T-helper 17 cell (primary cell): ENCODE data around the gene GCH1. TPM values are rescaled to one million over a fixed set of nuclear protein-coding genes. Genes with fewer than 3 reads are reported as not detected.
"Not testable (repeated sequence)": the region's sequence is repeated elsewhere in the genome, so short reads cannot be mapped to it uniquely, and the experiment has no call there.

Experiments
- ATAC-seq: fragments of 150-1000 bp; cut with Tn5 transposase; 2 replicates; pipeline ENCODE4 v1.10.0; 2021; ENCODE audit warnings: mild to moderate bottlenecking, moderate library complexity
- DNase-seq, 3 donors: peaks; one replicate each; pipeline versions ENCODE4 v3.0.0 to v3.0.0-alpha.2; 2020 to 2021
- H3K9me3 ChIP-seq: one replicate; pipeline ENCODE4 v1.7.0; 2013; ENCODE audit warnings: low read length, mild to moderate bottlenecking; ENCODE audit not compliant: control insufficient read depth, poor library complexity, severe bottlenecking
- H3K27ac Mint-ChIP-seq: one replicate; pipeline ENCODE4 v1.8.0; 2022; ENCODE audit warnings: mild to moderate bottlenecking, moderate library complexity, mixed read lengths
- H3K27me3 Mint-ChIP-seq: one replicate; pipeline ENCODE4 v1.8.0; 2022; ENCODE audit warnings: mixed read lengths
- H3K36me3 Mint-ChIP-seq: one replicate; pipeline ENCODE4 v1.8.0; 2022; ENCODE audit warnings: low read depth, mixed read lengths
- H3K4me1 Mint-ChIP-seq: one replicate; pipeline ENCODE4 v1.8.0; 2022; ENCODE audit warnings: mild to moderate bottlenecking, mixed read lengths
- H3K4me3 Mint-ChIP-seq: one replicate; pipeline ENCODE4 v1.8.0; 2022; ENCODE audit warnings: mild to moderate bottlenecking, moderate library complexity, mixed read lengths
- total RNA-seq, 4 donors: library from RNA in 2 of 4; stranded (reverse) in 2 of 4; gene quantifications; one replicate each; pipeline ENCODE4 v1.2.3 and lab custom pipeline; 2022 to 2026

Gene GCH1
- total RNA-seq, 2 donors from 2014 or later: 42.5 to 46.0 TPM

- DNase-seq (no peak), ATAC-seq (no peak)
- H3K27ac Mint-ChIP-seq: no peak overlapping the region
- H3K9me3 ChIP-seq: no peaks in the 10 kb centered on the region
- peaks cover 2% of the 10 kb centered on the region for H3K36me3 Mint-ChIP-seq
- H3K27me3 Mint-ChIP-seq: peaks cover 5% of the 10 kb centered on the region
- peaks cover 5% of the 10 kb centered on the region for H3K4me1 Mint-ChIP-seq
- H3K4me3 Mint-ChIP-seq: no peak overlapping the region
Measured at GRCh38 chr14:54927551-54927950, 24.9 kb upstream of the GCH1 start.

DNA sequence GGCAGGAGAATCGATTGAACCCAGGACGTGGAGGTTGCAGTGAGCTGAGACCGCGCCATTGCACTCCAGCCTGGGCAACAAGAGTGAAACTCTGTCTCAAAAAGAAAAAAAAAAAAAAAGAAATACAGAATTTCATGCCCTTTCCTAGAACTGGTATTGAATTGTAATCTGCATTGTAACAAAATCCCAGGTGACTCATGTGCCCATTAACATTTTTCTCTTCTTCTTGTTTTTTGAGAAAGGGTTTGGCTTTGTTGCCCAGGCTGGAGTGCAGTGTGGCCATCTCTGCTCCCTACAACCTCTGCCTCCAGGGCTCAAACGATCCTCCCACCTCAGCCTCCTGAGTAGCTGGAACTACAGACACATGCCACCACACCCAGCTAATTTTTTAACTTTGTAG lies 23.9 kb upstream of the GCH1 start:
- not testable (repeated sequence) for H3K27ac Mint-ChIP-seq, DNase-seq, H3K27me3 Mint-ChIP-seq, H3K4me1 Mint-ChIP-seq, H3K36me3 Mint-ChIP-seq, H3K9me3 ChIP-seq, ATAC-seq, H3K4me3 Mint-ChIP-seq

DNA sequence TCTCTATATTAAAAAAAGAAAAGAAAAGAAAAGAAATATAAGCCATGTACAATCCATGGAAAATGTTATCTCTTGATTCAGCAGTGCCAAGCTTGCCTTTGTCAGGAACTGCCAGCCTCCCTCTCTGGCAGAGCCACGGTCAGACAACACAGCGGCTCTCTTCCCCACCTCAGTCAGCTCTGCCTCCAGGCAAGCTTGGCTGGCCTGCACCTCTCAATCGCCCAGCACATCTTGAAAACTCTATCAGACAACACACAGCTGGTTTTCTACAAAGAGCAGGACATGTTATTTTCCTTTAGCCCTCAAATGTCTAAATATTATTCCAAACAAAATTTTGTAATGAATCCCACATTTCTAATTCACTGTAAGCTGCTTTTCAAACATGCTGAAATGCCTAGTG lies 20.0 kb upstream of the GCH1 start:
- DNase-seq: no peak
- Mint-ChIP-seq H3K27me3 (peaks cover 9% of the 10 kb centered on the region), H3K36me3 (peaks cover 2% of the 10 kb centered on the region), H3K27ac (no peak overlapping the region), H3K4me3 (no peak overlapping the region), H3K4me1 (peaks cover 6% of the 10 kb centered on the region)
- H3K9me3 ChIP-seq: no peaks in the 10 kb centered on the region
- ATAC-seq: no peak

- DNase-seq (no peak), ATAC-seq (no peak)
- Mint-ChIP-seq H3K27ac (no peak overlapping the region), H3K4me3 (no peak overlapping the region), H3K4me1 (peaks cover 3% of the 10 kb centered on the region), H3K27me3 (peaks cover 5% of the 10 kb centered on the region), H3K36me3 (peaks cover 2% of the 10 kb centered on the region)
- no peaks in the 10 kb centered on the region for H3K9me3 ChIP-seq
Measured at GRCh38 chr14:54920052-54920451, 17.4 kb upstream of the GCH1 start.

DNA sequence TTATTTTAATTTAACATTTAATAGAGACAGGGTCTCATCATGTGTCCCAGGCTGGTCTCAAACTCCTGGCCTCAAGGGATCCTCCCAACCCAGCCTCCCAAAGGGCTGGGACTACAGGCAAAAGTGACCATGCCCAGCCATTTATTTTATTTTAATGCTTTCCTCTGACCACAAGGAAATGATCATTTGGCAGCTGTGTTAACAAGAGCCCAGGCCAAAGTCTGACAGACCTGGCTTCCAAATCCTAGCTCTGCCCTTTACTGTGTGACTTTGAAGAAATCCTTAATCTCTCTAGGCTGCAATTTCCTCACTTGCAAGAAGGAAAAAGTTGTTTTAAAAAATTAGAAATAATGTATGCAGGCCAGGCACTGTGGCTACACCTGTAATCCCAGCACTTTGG lies 16.7 kb upstream of the GCH1 start:
- Mint-ChIP-seq H3K4me3 (no peak overlapping the region), H3K36me3 (no peaks in the 10 kb centered on the region), H3K27ac (no peak overlapping the region), H3K27me3 (peaks cover 5% of the 10 kb centered on the region), H3K4me1 (peaks cover 3% of the 10 kb centered on the region)
- ATAC-seq (no peak), DNase-seq (no peak)
- H3K9me3 ChIP-seq: no peaks in the 10 kb centered on the region

DNA sequence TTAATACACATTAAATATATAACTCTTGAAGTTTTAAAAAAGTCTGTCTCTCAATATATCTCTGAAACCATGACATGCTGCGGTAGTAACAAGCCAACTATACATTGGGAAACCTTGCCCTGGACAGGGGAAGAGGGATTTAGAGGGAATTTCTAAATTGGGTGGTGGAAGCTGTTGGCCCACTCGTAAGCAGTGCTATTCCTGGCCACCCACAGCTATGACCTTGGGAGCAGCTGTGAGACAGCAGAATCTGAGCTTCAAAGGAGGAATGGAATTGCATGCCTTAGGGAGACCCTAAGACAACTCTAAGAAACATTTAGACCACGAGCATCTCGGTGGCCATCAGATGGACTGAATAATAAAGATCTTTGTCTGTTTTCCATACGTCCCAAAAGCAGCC lies 15.8 kb upstream of the GCH1 start:
- peaks cover 3% of the 10 kb centered on the region for H3K4me1 Mint-ChIP-seq
- no peaks in the 10 kb centered on the region for H3K36me3 Mint-ChIP-seq
- H3K27ac Mint-ChIP-seq: no peak overlapping the region
- DNase-seq: no peak
- no peak overlapping the region for H3K4me3 Mint-ChIP-seq
- no peaks in the 10 kb centered on the region for H3K9me3 ChIP-seq
- ATAC-seq: no peak
- H3K27me3 Mint-ChIP-seq: peaks cover 5% of the 10 kb centered on the region

GRCh38 chr14:54916101-54916500 lies 13.5 kb upstream of the GCH1 start:
- Mint-ChIP-seq H3K27ac (no peak overlapping the region), H3K4me1 (no peaks in the 10 kb centered on the region), H3K36me3 (no peaks in the 10 kb centered on the region), H3K4me3 (no peak overlapping the region), H3K27me3 (peaks cover 5% of the 10 kb centered on the region)
- DNase-seq (no peak), ATAC-seq (no peak)
- H3K9me3 ChIP-seq: no peaks in the 10 kb centered on the region

DNA sequence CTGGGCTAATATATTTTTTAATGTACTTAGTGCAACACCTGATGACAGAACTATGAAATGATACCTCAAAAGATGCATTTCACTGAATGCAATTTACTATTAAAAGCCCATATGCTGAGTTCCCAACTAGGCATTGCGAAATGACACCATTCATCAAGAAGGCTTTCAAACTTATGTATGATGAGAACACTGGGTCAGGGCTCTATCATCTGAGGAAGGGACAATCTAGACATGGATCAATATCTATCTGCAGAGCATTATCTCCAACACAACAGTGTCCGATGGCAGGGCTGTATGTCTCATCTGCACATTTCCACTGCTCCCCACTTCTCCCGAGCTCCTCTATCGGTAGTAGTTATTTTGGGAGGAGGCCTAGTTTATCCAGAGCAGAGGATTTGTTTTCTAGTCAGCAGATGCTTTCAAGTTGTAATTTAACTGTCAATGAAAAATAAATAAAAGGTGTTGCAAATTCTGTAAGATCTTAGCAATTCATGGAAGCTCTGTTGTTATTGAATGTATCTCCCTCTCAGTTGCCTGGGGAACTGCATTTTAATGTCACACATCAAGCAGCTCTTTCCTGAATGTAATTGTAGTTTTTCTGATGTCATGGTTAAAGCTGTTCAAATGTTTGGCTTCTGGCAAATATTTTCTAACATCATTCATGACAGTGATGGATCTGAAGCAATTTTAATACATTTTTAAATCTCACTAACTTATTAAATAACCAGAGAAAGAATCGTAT lies 7.4 kb upstream of the GCH1 start:
- Mint-ChIP-seq H3K36me3 (no peaks in the 10 kb centered on the region), H3K4me3 (no peak overlapping the region), H3K27ac (no peak overlapping the region), H3K4me1 (peaks cover 6% of the 10 kb centered on the region), H3K27me3 (no peaks in the 10 kb centered on the region)
- DNase-seq: no peak
- ATAC-seq: no peak
- no peaks in the 10 kb centered on the region for H3K9me3 ChIP-seq

DNA sequence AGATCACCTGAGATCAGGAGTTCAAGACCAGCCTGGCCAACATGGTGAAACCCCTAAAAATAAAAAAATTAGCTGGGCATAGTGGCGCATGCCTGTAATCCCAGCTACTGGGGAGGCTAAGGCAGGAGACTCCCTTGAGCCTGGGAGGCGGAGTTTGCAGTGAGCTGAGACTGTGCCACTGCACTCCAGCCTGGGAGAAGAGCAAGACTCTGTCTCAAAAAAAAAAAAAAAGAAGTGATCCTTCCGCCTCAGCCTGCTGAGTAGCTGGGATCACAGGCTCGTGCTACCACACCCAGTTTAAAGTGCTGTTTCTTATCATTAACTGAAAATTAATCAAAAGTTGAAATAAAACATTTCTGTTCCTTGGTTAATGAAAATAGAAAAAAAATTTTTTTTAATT lies 6.3 kb upstream of the GCH1 start:
- not testable (repeated sequence) for H3K4me1 Mint-ChIP-seq, H3K9me3 ChIP-seq, H3K4me3 Mint-ChIP-seq, DNase-seq, H3K36me3 Mint-ChIP-seq, H3K27me3 Mint-ChIP-seq, ATAC-seq, H3K27ac Mint-ChIP-seq

GRCh38 chr14:54908190-54908589 lies 5.6 kb upstream of the GCH1 start:
- Mint-ChIP-seq H3K4me3 (peak overlapping the region; percentile 80), H3K4me1 (peaks cover 7% of the 10 kb centered on the region), H3K27ac (peak overlapping the region; percentile 88), H3K27me3 (no peaks in the 10 kb centered on the region), H3K36me3 (no peaks in the 10 kb centered on the region)
- H3K9me3 ChIP-seq: no peaks in the 10 kb centered on the region
- ATAC-seq (peak; percentile 54), DNase-seq (no peak)

GRCh38 chr14:54906075-54906474 lies 3.4 kb upstream of the GCH1 start:
- Mint-ChIP-seq H3K36me3 (no peaks in the 10 kb centered on the region), H3K27me3 (no peaks in the 10 kb centered on the region), H3K4me3 (no peak overlapping the region), H3K4me1 (peaks cover 10% of the 10 kb centered on the region), H3K27ac (no peak overlapping the region)
- no peaks in the 10 kb centered on the region for H3K9me3 ChIP-seq
- DNase-seq (no peak), ATAC-seq (no peak)

GRCh38 chr14:54902143-54902520 lies 494 bp downstream of the GCH1 start:
- Mint-ChIP-seq H3K27ac (peak overlapping the region; percentile 81), H3K4me3 (peak overlapping the region; percentile 91), H3K27me3 (no peaks in the 10 kb centered on the region), H3K4me1 (peaks cover 21% of the 10 kb centered on the region), H3K36me3 (no peaks in the 10 kb centered on the region)
- no peaks in the 10 kb centered on the region for H3K9me3 ChIP-seq
- DNase-seq (peak; percentile 62 to 74 (median 72)), ATAC-seq (peak; percentile 66)

DNA sequence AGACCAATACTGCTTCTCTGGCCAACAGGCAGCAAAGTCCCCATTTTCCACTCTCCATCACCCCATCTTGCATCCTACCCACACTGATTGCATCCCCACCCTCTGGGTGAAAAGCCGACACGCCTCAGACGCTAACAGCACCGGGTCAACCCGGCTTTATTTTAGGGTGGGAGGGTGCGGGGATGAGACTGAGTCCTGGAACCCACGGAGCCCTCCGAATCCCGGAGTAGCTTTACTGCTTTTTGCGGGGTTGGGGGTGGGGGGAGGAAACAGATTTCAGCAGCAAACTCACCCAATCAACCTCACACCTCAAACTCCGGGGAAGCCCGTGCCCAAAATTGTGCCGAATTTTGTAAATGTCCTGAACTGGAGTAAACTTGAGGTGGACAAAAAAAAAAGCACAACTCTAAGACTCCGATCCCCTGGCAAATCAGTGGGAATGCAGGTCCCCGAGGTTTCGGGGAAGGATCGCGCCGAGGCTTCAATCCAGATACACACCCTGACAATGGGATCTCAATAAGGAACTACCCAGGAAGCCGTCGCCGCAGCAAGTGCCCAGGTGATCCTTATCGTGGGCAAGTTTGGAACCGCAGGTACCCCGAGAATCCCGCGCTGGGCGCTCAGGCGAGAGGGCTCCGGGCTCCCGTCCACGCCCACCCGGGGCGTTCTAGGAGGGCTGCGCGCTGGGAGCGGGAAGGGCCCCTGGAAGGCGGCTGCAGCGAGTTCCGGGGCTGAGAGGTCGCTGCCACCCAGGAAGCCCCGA lies 1.1 kb downstream of the GCH1 start:
- DNase-seq (no peak), ATAC-seq (no peak)
- peak overlapping the region; percentile 91 for H3K4me3 Mint-ChIP-seq
- no peaks in the 10 kb centered on the region for H3K9me3 ChIP-seq
- H3K27me3 Mint-ChIP-seq: no peaks in the 10 kb centered on the region
- peak overlapping the region; percentile 81 for H3K27ac Mint-ChIP-seq
- peaks cover 21% of the 10 kb centered on the region for H3K4me1 Mint-ChIP-seq
- no peaks in the 10 kb centered on the region for H3K36me3 Mint-ChIP-seq

DNA sequence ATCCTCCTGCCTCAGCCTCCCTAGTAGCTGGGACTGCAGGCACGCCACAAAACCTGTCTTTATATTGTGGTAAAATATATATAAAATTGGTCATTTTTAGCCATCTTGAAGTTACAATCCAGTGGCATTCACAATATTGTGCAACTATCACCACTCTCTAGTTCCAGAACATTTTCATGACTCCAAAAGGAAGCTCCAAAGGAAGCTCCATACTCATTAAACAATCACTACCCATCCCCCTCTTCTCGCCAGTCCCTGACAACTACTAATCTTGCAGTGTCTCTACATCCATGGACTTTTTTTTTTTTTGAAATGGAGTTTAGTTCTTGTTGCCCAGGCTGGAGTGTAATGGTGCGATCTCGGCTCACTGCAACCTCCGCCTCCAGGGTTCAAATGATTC lies 3.1 kb downstream of the GCH1 start:
- DNase-seq (no peak), ATAC-seq (no peak)
- Mint-ChIP-seq H3K27me3 (no peaks in the 10 kb centered on the region), H3K4me3 (no peak overlapping the region), H3K36me3 (no peaks in the 10 kb centered on the region), H3K27ac (peak overlapping the region; percentile 81), H3K4me1 (peaks cover 34% of the 10 kb centered on the region)
- H3K9me3 ChIP-seq: no peaks in the 10 kb centered on the region
